ENCODE data around the gene ADGRF5.

ADGRF5 gene

DNA sequence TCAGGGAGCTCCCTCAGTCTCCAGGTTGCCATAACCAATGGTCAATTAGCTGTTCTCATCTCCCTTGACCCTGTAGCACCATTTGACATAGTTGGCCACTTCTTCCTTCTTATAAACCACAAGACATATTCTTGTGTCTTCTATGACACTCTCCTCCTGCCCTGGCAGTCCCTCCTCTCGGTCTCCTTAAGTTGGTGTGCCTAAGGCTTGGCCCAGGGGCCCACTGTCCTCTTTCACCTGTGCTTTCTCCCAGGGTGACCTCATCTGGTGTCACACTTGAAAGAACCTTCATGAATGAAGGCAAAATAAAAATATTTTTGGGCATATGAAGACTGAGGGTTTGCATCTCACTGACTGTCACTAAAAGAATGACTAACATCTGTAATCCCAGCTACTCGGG is 9.7 kb upstream of the ADGRF5 start:
- FAIRE-seq (no peak), DNase-seq (ENCODE audit: low spot score) (peak; percentile 54)

- DNase-seq (ENCODE audit: low spot score), result no peak
- FAIRE-seq, result no peak
These were observed 8.6 kb upstream of the ADGRF5 start for GRCh38 chr6:46930331-46930730.

- FAIRE-seq (no peak), DNase-seq (ENCODE audit: low spot score) (peak; percentile 60)
These were observed 5.3 kb upstream of the ADGRF5 start for GRCh38 chr6:46927066-46927465.

DNA sequence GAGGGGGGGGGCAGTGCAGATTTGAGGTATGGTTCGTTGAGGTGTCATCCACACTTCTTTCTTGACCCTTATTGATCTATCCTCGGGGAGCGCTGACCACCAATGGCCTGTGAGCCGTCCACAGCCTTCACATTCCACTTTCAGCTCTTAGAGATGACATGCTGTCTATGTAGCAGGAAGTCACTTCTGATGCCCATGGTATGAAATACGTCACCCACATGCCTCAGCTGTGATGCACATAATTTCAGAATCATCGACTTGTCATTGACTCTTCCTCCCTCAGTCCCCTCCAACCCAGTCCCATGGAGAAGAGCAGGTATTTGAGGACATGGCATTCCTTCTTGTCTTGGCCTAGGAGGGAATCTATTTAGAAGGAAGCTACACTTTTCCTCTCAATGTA is 4.7 kb upstream of the ADGRF5 start:
- FAIRE-seq, result no peak

GRCh38 chr6:46925563-46926253 is 4.0 kb upstream of the ADGRF5 start:
- FAIRE-seq (peak; percentile 46), DNase-seq (ENCODE audit: low spot score) (peak; percentile 69)

More for the DNA sequence above, 4.7 kb upstream of the ADGRF5 start:
- DNase-seq (ENCODE audit: low spot score), result peak; percentile 79

DNA sequence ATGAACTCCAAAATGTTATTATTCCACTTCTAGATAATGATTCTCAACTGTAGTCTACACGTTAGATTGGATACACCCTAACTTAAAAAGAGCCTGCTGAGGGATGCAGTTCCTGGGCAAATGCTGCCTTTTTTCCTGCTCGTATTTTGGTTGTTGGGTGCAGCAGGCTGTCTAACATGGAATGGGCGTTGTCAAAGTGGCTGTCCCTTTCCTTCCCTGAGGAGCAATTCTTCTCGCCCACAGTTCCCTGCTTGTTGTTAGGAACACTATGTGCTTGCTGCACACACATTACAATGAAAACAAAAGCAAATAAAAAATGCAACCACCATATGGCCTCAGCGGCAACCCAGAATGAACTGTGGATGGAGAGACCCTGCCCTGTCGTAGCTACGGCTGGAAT is 1.7 kb upstream of the ADGRF5 start:
- no peak for FAIRE-seq
- no peak for DNase-seq (ENCODE audit: low spot score)

- DNase-seq (ENCODE audit: low spot score) (no peak), FAIRE-seq (no peak)
These were observed 679 bp downstream of the ADGRF5 start for GRCh38 chr6:46921059-46921458.

DNA sequence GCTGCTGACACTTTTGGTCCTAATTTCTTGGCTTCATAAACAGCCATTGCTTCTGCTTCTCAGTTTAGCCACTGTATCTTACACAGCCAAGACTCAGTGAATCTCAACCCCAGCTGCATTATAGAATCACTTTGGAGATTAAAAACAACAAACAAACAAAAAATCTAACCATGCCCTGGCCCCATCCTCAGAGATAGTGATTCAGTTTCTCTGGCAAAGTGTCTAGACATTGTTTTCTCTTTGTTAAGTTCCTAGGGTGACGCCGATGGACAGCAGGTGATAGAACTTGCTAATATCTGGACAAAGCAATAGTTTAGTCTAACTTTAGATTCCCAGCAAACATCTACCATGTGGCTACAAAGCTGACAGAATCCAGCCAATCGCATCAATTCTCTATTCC is 2.9 kb downstream of the ADGRF5 start:
- no peak for FAIRE-seq
- DNase-seq (ENCODE audit: low spot score), result no peak

DNA sequence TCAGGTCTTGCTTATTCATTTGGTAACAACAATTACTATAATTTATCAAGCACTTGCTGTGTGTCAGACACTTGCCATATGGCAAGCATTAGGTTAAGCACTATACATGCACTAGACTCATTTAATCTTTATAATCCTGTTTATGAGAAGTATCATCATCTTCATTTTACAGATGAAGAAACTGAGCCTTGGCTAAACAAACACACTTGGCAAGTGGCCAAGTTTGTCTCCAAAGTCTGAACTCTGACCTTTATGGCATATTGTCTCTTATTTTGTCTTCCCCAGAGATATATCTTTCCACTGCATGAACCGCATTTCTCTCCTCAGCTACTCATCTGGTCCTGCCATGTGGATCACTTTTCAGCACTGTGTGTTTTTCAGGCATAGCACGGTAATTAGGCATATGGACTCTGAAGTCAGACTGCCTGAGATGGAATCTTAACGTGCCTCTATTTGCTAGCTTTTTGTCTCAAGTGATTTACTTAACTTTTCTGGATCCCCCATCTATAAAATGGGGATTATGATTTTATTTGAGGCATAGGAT is 4.7 kb downstream of the ADGRF5 start:
- FAIRE-seq, result no peak

GRCh38 chr6:46915866-46916265 is 5.9 kb downstream of the ADGRF5 start:
- FAIRE-seq (no peak), DNase-seq (ENCODE audit: low spot score) (no peak)

More for the DNA sequence above, 4.7 kb downstream of the ADGRF5 start:
- no peak for DNase-seq (ENCODE audit: low spot score)

- DNase-seq (ENCODE audit: low spot score) (no peak), FAIRE-seq (no peak)
These were observed 6.4 kb downstream of the ADGRF5 start for GRCh38 chr6:46915380-46915779.

- FAIRE-seq (no peak), DNase-seq (ENCODE audit: low spot score) (no peak)
These were observed 7.4 kb downstream of the ADGRF5 start for GRCh38 chr6:46914279-46914810.

GRCh38 chr6:46909371-46909770 is 12.4 kb downstream of the ADGRF5 start:
- FAIRE-seq (no peak), DNase-seq (ENCODE audit: low spot score) (no peak)

DNA sequence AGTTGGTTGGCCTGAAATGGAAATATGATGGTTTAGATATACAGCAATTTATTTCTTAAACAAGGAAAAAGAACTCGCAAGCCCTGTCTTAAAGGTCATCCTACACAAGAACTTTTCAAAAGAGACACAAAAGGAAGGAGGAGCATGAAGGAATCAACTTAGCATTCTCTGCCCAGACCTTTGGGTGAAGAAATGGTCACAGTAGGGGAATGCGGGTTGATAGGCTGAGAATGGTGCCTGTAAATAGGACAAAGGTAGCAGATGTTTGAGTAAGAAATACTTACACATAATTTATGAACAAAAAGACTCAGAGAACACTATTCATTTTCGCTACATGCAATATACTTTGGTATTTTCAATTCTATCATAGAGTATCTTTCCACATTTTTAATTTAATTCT is 15.0 kb downstream of the ADGRF5 start:
- FAIRE-seq (no peak), DNase-seq (ENCODE audit: low spot score) (no peak)

DNA sequence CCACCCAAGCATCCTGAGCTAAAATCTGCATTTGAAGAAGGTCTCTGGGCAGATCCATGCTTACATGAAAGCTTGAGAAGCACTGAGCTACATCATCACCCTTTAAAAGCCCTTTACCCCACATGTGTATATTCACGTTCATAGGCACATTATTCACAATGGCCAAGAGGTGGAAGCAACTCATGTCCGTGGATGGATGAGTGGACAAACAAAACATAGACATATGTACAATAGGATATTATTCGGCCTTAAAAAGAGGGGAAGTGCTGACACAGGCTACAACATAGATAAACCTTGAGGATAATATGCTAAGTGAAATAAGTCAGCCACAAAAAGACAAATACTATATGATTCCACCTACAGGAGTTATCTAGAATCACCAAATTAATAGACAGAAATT is 17.6 kb downstream of the ADGRF5 start:
- DNase-seq (ENCODE audit: low spot score) (no peak), FAIRE-seq (no peak)

DNA sequence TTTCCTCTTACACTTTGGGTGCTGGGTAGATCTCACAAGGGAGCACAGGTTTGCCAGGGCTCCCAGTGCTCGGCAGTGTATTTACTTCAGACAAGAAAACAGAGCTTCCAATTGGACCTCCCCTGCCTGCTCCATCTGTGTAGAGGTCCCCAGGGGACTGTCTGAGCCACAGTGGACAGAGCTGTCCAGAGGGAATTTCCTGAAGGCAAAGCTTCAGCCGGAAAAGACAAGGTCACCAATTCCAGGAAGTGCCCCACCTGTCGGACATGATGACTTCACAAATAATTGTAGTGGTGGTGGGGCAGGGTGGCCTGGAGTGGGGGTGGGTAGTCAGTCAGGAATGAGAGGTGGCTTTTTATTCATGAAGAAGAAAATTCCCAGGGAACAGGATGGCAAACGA is 18.6 kb downstream of the ADGRF5 start:
- FAIRE-seq, result no peak
- no peak for DNase-seq (ENCODE audit: low spot score)

DNA sequence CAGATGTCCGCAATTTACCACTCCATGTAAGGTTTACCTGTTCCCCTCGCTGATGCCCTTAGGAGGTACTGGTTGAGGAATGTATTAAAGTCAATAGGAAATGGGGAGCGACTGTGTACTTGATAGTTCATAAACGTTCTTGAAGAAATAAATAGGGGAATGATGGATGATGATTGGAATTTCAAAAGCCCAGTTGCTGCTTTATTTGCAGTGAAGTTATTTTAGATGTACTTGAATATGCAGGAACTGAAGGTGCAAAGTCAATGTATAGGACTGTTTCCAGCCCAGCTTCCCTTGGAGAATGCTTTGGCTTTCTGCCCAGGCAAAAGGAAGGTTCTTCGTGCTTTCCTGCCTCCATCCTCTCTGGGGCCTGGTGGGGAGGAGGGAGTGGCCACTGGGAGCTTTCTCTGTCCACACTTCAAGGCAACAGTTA is 19.8 kb downstream of the ADGRF5 start:
- no peak for FAIRE-seq
- no peak for DNase-seq (ENCODE audit: low spot score)

DNA sequence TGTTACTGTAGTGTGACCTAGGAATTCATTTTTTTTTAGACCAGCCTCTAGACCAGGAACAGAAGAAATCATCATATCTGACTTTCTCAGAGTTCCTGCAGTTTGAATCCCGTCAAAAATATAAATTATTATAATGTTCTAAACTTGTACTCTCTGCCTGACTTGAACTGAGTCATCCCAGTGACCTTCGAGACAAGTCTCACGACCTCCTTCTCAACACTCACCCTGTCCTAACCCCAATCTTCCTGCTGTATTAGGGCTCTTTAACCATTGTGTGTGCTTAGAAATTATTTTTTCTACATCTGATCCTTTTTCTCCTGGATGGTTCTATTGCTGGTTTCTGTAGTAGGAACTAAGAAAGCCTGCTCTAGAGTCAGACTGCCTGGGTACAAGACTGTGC is 21.5 kb downstream of the ADGRF5 start:
- DNase-seq (ENCODE audit: low spot score), result no peak

DNA sequence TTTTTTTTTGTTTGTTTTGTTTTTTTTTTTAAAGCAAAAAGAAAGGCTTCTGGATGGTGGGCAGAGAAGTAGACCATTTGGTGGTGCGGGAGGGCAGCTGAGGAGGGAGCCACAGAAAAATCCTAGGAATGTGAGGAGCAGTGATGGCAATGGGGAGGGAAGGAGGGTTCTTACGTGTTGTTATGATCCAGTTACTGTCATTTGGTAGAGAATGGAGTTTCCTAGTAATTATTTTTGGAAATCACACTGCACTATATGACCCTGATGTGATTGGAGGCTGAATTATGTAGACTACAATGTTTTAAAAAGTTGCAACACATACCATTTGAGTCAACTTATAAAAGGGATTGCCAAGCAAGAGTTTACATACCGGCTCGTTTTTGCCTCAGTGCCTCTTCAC is 22.1 kb downstream of the ADGRF5 start:
- no peak for DNase-seq (ENCODE audit: low spot score)

More for the DNA sequence above, 21.5 kb downstream of the ADGRF5 start:
- FAIRE-seq, result no peak

DNA sequence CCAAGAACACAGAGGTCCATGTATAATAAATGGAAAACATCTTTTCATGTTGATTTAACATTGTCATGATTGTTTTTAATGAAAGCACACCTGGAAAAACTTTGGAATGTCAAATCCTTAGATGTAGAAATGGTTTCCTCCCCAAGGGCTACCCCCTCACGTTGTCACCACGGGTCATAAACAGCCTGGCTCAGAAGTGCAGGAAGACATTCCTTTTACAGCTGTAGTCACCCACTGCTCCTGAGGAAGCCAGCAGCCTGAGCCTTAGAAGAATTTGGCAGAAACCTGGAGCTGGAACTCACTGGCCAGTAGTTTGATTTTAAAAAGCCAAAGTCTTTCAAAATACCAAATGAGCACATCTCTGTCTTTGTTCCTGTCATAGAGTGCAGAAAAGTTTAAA is 23.7 kb downstream of the ADGRF5 start:
- DNase-seq (ENCODE audit: low spot score) (no peak), FAIRE-seq (no peak)

More for the DNA sequence above, 22.1 kb downstream of the ADGRF5 start:
- no peak for FAIRE-seq

DNA sequence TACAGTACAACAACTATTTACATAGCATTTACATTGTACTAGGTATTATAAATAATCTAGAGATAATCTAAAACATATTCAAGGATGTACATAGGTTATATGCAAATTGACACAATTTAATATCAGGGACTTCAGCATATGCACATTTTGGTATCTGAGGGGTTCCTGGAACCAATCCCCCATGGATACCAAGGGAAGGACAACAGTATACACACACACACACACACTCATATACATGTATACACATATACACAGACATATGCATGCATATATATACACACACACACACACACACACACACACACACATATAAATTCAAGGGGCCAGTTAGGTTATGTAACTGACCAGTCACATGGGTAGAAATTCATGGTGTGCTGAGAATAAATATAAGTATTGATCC is 24.9 kb downstream of the ADGRF5 start:
- FAIRE-seq, result no peak
- no peak for DNase-seq (ENCODE audit: low spot score)

- DNase-seq (ENCODE audit: low spot score) (no peak), FAIRE-seq (no peak)
These were observed 25.8 kb downstream of the ADGRF5 start for GRCh38 chr6:46895930-46896329.

GRCh38 chr6:46894433-46894832 is 27.3 kb downstream of the ADGRF5 start:
- DNase-seq (ENCODE audit: low spot score), result no peak
- FAIRE-seq, result no peak
